GM23338 (cell line): ENCODE measurements around the gene FBXL5. TPM values are rescaled to one million over a fixed set of nuclear protein-coding genes. Genes with fewer than 3 reads are reported as not detected.

Experiments
- ATAC-seq: fragments of 200-7000 bp; cut with Tn5 transposase; 3 replicates; pipeline ENCODE4 v1.9.1; 2020
- DNase-seq: peaks from one replicate; pipeline ENCODE4 v3.0.0-alpha.2; 2015; ENCODE audit warnings: low spot score
- H2AFZ ChIP-seq: fragments of 200-600 bp; sonication (generic); 2 replicates; pipeline ENCODE4 v1.8.0; 2016; ENCODE audit warnings: antibody characterized with exemption, mild to moderate bottlenecking, moderate library complexity
- H3F3A ChIP-seq: fragments of 200-600 bp; sonication (generic); replicated peaks from 2 replicates; pipeline ENCODE4 v1.8.0; 2017; ENCODE audit warnings: antibody characterized with exemption, mixed run types, low read depth
- H3K27ac ChIP-seq: fragments of 200-600 bp; sonication (generic); 2 replicates; pipeline ENCODE4 v1.6.1; 2016; ENCODE audit warnings: low read depth
- H3K27me3 ChIP-seq: fragments of 200-600 bp; sonication (generic); 2 replicates; pipeline ENCODE4 v1.8.0; 2016; ENCODE audit warnings: mild to moderate bottlenecking, mixed run types, moderate library complexity; ENCODE audit not compliant: insufficient read depth
- H3K36me3 ChIP-seq: fragments of 200-600 bp; sonication (generic); 2 replicates; pipeline ENCODE4 v1.8.0; 2016; ENCODE audit warnings: mild to moderate bottlenecking; ENCODE audit not compliant: insufficient read depth
- H3K4me1 ChIP-seq: fragments of 200-600 bp; sonication (generic); 2 replicates; pipeline ENCODE4 v1.8.0; 2016; ENCODE audit warnings: mild to moderate bottlenecking, moderate library complexity; ENCODE audit not compliant: insufficient read depth
- H3K4me2 ChIP-seq: fragments of 200-600 bp; sonication (generic); 2 replicates; pipeline ENCODE4 v1.7.1; 2017; ENCODE audit warnings: mixed run types
- H3K4me3 ChIP-seq: fragments of 200-600 bp; sonication (generic); 2 replicates; pipeline ENCODE4 v1.6.1; 2016; ENCODE audit warnings: mixed run types
- H3K79me2 ChIP-seq: fragments of 200-600 bp; sonication (generic); replicated peaks from 2 replicates; pipeline ENCODE4 v1.8.0; 2017; ENCODE audit warnings: mild to moderate bottlenecking; ENCODE audit not compliant: insufficient read depth
- H3K9me2 ChIP-seq: fragments of 200-600 bp; sonication (generic); 2 replicates; pipeline ENCODE4 v1.8.0; 2017; ENCODE audit not compliant: insufficient read depth
- H4K20me1 ChIP-seq: fragments of 200-600 bp; sonication (generic); replicated peaks from 2 replicates; pipeline ENCODE4 v1.8.0; 2017; ENCODE audit warnings: mild to moderate bottlenecking; ENCODE audit not compliant: insufficient read depth
- H3K27ac Mint-ChIP-seq: 2 replicates; pipeline ENCODE4 v1.8.0; 2020; ENCODE audit warnings: inconsistent platforms, mild to moderate bottlenecking, moderate library complexity, mixed read lengths
- H3K27me3 Mint-ChIP-seq: 3 replicates; pipeline ENCODE4 v1.8.0; 2022; ENCODE audit warnings: low read depth, mild to moderate bottlenecking, moderate library complexity, mixed read lengths, inconsistent platforms; ENCODE audit not compliant: insufficient read depth, poor library complexity
- H3K36me3 Mint-ChIP-seq: 3 replicates; pipeline ENCODE4 v1.8.0; 2021; ENCODE audit warnings: low read depth, mild to moderate bottlenecking, inconsistent platforms, moderate library complexity, mixed read lengths
- H3K4me1 Mint-ChIP-seq: 3 replicates; pipeline ENCODE4 v1.8.0; 2020; ENCODE audit warnings: mild to moderate bottlenecking, inconsistent platforms, mixed read lengths
- H3K4me3 Mint-ChIP-seq: 3 replicates; pipeline ENCODE4 v1.8.0; 2021; ENCODE audit warnings: moderate library complexity, mild to moderate bottlenecking, inconsistent platforms, mixed read lengths
- H3K9me3 Mint-ChIP-seq: 3 replicates; pipeline ENCODE4 v1.8.0; 2020; ENCODE audit warnings: moderate library complexity, mild to moderate bottlenecking, inconsistent platforms, mixed read lengths
- CREB1 ChIP-seq: fragments of 250-450 bp; sonication (Bioruptor Pico); IDR thresholded peaks from 2 replicates; pipeline ENCODE4 v1.5.0; 2020; ENCODE audit warnings: low read depth, mild to moderate bottlenecking, moderate library complexity
- ETS1 ChIP-seq: IDR thresholded peaks from 2 replicates; pipeline ENCODE4 v1.6.1; 2016; ENCODE audit warnings: antibody characterized with exemption
- EZH2 ChIP-seq: fragments of 200-600 bp; sonication (generic); IDR thresholded peaks from one replicate; pipeline ENCODE4 v1.8.0; 2017; ENCODE audit warnings: antibody characterized with exemption, mild to moderate bottlenecking, low read depth; ENCODE audit not compliant: unreplicated experiment
- EZH2phosphoT487 ChIP-seq: fragments of 200-600 bp; sonication (generic); IDR thresholded peaks from one replicate; pipeline ENCODE4 v1.8.1; 2018; ENCODE audit warnings: antibody characterized with exemption; ENCODE audit not compliant: unreplicated experiment
- NANOG ChIP-seq: IDR thresholded peaks from 2 replicates; pipeline ENCODE4 v1.6.1; 2016; ENCODE audit warnings: antibody characterized with exemption, borderline replicate concordance
- ZNF114 ChIP-seq: fragments of 250-450 bp; sonication (Bioruptor Pico); IDR thresholded peaks from 2 replicates; pipeline ENCODE4 v1.5.0; 2020; ENCODE audit warnings: mild to moderate bottlenecking, moderate library complexity
- ZNF331 ChIP-seq: fragments of 250-450 bp; sonication (Bioruptor Pico); IDR thresholded peaks from 2 replicates; pipeline ENCODE4 v1.5.0; 2020; ENCODE audit warnings: low read depth, mild to moderate bottlenecking, moderate library complexity
- ZNF462 ChIP-seq: fragments of 250-450 bp; sonication (Bioruptor Pico); IDR thresholded peaks from 2 replicates; pipeline ENCODE4 v1.5.0; 2020; ENCODE audit warnings: mild to moderate bottlenecking, moderate library complexity
- polyA plus RNA-seq: library from polyadenylated mRNA; unstranded; fragments of >200 nt; fragmentation: Nextera tagmentation; extraction: Ambion mirVana; gene quantifications from 2 replicates; pipeline ENCODE4 v1.2.1, GENCODE V29; 2016
- total RNA-seq: library from RNA; depleted of rRNA; stranded (reverse); fragments of >200 nt; shearing (Covaris generic); gene quantifications from 2 replicates; pipeline ENCODE4 v1.2.3, GENCODE V29; 2014

FBXL5 gene
- total and polyA plus RNA-seq, 2 experiments from 2014 or later = 55.7 to 81.9 TPM

GRCh38 chr4:15612136-15612535 is 43.0 kb downstream of the FBXL5 start (continued):
- no peak for TF ChIP-seq ZNF462 (CRISPR knock-in tag)
- no peak for TF ChIP-seq CREB1 (CRISPR knock-in tag)
- TF ChIP-seq ZNF114 = no peak

GRCh38 chr4:15610855-15611254 is 44.3 kb downstream of the FBXL5 start:
- peaks cover under 1% of the 10 kb centered on the region for H3K27me3 Mint-ChIP-seq
- DNase-seq = no peak
- H3K27ac Mint-ChIP-seq = no peak overlapping the region
- Histone ChIP-seq H3K36me3 (no peaks in the 10 kb centered on the region), H3K79me2 (no peaks in the 10 kb centered on the region; the same call in 1 of the 2 replicates), H3K4me1 (peaks cover 18% of the 10 kb centered on the region), H2AFZ (no peak overlapping the region), H3K4me3 (no peak overlapping the region), H3K27ac (no peak overlapping the region), H4K20me1 (no peaks in the 10 kb centered on the region), H3K27me3 (no peaks in the 10 kb centered on the region), H3K4me2 (no peak overlapping the region), H3F3A (no peaks in the 10 kb centered on the region), H3K9me2 (no peaks in the 10 kb centered on the region)
- H3K36me3 Mint-ChIP-seq = peaks cover 11% of the 10 kb centered on the region
- no peak for ATAC-seq
- peaks cover 17% of the 10 kb centered on the region for H3K4me1 Mint-ChIP-seq
- H3K9me3 Mint-ChIP-seq = no peaks in the 10 kb centered on the region; the same call in 1 of the 3 replicates
- H3K4me3 Mint-ChIP-seq = no peak overlapping the region
- TF ChIP-seq CREB1 (CRISPR knock-in tag) (no peak), ZNF331 (CRISPR knock-in tag) (no peak), NANOG (no peak), ETS1 (no peak), ZNF114 (no peak), EZH2 (no peak), EZH2phosphoT487 (no peak), ZNF462 (CRISPR knock-in tag) (no peak)
